Suppressor macrophage treated with lipopolysaccharide for 1 hour (primary cell): Measurements from ENCODE around the gene TMEM181.

Source experiments
- DNase-seq, 3 donors: peaks; one replicate each; pipeline ENCODE4 v3.0.0-alpha.2; 2020 to 2022

Gene TMEM181

GRCh38 chr6:158565482-158566040 lies 5.7 kb downstream of the TMEM181 start:
- DNase-seq: no peak

DNA sequence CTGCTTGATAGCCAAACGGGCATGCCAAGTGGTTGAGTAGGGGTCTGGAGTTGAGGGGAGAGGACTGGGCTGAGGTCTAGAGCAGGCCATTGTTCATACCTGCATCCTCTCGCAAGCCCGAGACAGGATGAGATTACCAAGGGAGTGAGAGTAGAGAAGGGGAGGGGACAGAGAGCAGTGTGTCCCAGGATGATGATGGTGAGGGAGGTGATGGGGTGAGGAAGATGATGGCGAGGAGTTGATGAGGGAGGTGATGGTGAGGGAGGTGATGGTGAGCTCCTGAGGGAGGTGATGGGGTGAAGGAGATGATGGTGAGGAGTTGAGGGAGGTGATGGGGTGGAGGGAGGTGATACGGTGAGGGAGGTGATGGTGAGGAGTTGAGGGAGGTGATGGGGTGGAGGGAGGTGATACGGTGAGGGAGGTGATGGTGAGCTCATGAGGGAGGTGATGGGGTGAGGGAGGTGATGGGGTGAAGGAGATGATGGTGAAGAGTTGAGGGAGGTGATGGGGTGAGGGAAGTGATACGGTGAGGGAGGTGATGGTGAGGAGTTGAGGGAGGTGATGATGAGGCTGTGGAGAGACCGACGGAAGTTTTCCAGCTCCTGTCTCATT lies 6.4 kb downstream of the TMEM181 start:
- no peak for DNase-seq

GRCh38 chr6:158567152-158567551 lies 7.3 kb downstream of the TMEM181 start:
- no peak for DNase-seq

DNA sequence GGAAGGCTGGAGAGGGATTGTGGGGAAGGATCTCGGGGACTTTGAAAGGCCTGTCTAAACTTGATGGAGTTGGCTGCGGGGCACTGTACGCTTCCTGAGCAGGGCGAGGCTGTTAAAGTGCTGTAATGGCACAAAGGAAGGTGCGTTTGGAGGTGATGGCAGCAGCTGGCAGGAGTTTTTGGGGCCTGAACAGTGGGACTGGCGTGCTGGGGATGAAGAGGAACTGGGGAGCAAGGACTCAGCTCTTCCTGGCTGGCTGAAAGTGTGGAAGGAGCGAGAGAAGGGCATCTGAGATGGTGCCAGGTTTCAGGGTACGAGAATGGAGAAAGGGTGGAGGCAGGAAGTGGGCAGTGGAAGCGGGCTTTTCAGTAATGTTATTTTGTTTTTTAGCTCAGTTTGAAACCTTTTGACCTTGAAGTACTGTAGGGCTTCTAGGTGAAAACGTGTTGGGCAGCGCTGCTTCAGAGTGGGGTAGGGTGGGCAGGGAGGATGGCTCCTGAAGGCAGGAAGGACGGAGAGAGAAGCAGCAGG lies 8.0 kb downstream of the TMEM181 start:
- DNase-seq: no peak

GRCh38 chr6:158568549-158568948 lies 8.7 kb downstream of the TMEM181 start:
- DNase-seq: no peak

GRCh38 chr6:158569036-158569435 lies 9.1 kb downstream of the TMEM181 start:
- DNase-seq: no peak

DNA sequence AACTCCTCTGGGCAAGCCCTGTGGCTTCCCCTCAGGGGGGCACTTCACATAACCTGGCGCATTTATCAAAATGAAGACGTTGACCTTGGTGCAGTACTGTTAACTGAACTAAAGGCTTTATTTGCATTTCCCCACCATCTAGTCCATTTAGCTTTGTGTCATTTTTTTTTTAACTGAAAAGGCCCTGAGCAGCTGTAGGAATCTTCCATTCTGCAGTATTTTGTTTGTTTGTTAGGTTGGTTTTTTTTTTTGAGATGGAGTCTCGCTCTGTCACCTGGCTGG lies 10.7 kb downstream of the TMEM181 start:
- no peak for DNase-seq

GRCh38 chr6:158571826-158572652 lies 12.1 kb downstream of the TMEM181 start:
- no peak for DNase-seq

DNA sequence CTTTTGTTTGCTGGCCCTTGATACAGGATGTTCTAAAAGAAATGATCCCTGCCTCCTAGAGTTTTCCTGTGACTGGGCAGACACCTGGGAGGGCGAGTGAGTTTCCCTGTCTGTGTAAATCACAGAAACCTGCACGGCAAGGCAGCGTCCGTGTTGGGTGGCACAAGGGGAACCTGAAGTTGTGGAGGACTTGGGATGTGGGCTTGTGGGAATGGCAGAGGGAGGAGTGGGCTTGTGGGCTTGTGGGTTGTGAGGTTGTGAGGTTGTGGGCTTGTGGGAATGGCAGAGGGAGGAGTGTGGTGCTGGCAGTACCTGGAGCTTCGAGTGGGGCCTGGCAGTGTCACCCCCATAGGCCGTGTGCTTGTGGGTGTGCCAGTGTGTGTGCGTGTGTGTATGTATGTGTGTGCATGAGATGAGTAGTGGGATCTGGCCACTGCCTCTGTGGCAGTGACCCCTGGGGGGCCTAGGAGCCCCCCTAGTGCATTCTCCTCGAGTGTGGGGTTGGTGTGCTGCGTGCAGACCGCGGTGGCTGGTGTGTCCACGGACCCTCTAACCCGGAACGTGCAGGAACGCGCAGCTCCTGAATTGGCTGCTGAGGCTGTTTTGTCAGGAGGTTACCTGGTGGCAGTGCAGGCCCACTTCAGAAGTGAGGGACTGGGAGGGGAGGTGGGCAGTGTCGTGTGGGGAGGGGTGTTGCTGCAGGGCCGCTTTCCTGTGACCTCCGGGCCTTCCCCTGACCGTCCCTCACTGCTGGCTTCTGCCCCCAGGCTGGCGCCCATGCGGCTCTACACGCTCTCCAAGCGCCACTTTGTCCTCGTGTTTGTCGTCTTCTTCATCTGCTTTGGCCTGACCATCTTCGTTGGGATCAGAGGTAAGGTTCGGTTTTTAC lies 13.0 kb downstream of the TMEM181 start:
- DNase-seq: no peak

GRCh38 chr6:158573542-158573931 lies 13.6 kb downstream of the TMEM181 start:
- no peak for DNase-seq

DNA sequence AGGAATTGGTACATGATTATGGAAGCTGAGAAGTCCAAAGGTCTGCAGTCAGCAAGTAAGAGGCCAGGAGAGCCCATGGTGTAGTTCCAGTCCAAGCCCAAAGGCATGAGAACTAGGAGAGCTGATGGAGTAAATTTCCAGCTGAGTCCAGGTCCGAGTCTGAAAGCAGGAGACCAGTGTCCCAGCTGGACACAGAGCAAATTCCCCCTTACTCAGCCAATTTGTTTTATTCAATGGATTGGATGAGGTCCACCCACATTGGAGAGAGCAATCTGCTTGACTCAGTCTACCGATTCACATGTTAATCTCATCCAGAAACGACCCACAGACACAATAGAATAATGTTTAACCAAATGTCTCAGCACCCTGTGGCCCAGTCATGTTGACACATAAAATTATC lies 14.9 kb downstream of the TMEM181 start:
- no peak for DNase-seq

DNA sequence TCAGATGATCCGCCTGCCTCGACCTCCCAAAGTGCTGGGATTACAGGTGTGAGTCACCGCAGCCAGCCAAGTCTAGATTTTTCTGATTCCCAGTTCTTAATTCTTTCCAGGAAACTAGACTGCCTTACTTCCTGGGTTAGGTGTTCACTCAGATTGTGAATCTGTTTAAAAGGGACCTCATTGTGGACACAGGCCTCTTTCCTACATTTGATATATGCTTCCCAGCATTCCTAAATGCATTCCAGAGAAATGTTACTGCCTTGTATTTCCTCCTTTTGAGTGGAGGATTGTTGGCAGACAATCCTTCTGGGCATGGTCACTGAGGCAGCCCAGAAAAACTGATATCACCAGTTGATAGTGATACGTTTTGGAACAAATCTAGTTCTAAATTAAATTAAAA lies 15.7 kb downstream of the TMEM181 start:
- DNase-seq: no peak

- no peak for DNase-seq
Observed at GRCh38 chr6:158584236-158584651, 24.4 kb downstream of the TMEM181 start.

GRCh38 chr6:158586652-158587051 lies 26.8 kb downstream of the TMEM181 start:
- no peak for DNase-seq

GRCh38 chr6:158589366-158589765 lies 29.5 kb downstream of the TMEM181 start:
- DNase-seq: no peak

DNA sequence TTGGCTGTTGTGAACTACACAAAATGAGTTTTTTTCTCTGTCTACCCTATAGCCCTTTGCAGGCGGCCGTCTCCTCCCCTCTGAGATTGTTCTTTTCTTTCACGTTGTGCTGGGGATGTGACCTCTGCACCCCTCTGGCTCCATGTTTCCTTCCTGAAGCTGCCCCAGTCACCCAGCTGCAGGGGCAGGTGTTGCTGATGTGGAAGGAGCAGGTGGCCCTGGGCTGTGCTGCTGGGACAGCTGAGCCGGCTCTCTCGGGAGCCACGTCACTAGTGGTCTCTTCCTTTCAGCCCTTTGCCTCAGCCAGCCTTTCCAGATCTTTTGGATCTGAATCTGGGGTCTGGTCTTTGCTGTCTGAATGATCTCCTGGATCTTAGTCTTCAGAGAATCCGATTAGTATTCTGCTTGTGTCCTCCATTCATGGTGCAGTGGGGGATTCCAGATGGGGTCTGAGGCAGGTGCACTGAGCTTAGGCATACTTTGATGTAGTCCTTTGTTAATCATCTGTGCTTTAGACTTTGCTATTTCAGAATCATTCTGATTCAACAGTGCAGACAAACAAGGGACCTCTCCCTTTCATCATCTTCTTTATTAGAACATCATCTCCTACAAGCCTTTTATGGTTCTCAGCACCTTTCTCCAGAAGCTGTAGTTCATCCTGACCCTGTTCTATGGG lies 31.4 kb downstream of the TMEM181 start:
- no peak for DNase-seq

GRCh38 chr6:158591810-158592209 lies 31.9 kb downstream of the TMEM181 start:
- no peak for DNase-seq

DNA sequence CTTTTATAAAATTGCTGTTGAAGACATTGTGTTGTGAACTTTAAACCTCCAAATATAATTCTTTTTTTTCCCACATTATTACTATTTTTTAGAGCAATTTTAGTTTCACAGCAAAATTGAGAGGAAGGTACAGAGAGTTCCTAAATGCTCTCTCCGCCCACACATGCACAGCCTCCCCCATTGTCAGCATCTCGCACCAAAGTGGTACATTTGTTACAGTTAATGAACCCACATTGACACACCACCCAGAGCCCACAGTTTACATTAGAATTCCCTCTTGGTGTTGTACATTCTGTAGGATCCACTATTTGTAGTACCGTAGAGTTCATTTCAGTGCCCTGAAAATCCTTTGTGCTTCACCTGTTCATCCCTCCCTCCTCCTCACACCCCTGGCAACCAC lies 33.8 kb downstream of the TMEM181 start:
- no peak for DNase-seq

GRCh38 chr6:158595223-158595622 lies 35.3 kb downstream of the TMEM181 start:
- peak; percentile 27 to 40 (median 36) for DNase-seq

DNA sequence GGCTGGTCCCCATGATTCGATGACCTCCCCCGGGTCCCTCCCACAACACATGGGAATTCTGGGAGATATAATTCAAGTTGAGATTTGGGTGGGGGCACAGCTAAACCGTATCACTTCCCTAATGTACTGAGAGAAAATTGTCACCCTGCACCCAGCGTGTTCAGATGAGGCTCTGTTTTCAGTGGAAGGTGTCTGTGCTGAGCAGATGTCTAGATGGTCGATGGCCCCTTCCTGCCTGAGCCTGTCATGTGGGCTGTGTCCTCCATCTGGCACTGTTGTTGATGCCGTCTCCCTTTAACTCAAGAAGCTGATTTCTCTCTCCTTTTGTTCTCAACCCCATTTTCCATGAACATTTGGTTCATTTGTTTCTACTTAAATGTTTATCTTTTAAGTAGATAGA lies 37.0 kb downstream of the TMEM181 start:
- no peak for DNase-seq

DNA sequence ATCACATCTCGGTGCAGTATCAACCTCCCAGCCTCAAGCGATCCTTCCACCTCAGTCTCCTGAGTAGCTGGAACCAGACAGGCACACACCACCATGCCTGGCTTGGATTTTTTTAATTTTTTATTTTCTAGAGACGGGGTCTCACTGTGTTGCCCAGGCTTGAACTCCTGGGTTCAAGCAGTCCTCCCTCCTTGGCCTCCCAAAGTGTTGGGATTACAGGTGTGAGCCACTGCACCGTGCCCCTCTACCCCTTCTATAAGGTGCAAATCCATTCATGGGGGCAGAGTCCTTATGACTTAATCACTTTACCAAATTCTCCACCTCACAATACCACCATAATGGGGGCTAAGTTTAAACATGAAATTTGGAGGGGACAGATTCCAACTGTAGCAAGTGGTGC lies 37.7 kb downstream of the TMEM181 start:
- no peak for DNase-seq

- DNase-seq: no peak
Observed at GRCh38 chr6:158599635-158600034, 39.7 kb downstream of the TMEM181 start.
